Ovary (tissue), 9 donors: ENCODE data around the gene LETM1. TPM values are rescaled to one million over a fixed set of nuclear protein-coding genes. Genes with fewer than 3 reads are reported as not detected.

Experiments
- DNase-seq, 5 donors: peaks; one replicate each; pipeline ENCODE4 v3.0.0-alpha.2; 2019 to 2020
- H3K27ac ChIP-seq, 2 donors: fragments of 200-600 bp; one replicate each; pipeline versions ENCODE4 v1.5.1 to v1.8.0; 2019 to 2022
- H3K27me3 ChIP-seq: fragments of 200-600 bp; one replicate; pipeline ENCODE4 v1.8.0; 2022
- H3K36me3 ChIP-seq: fragments of 200-600 bp; sonication (generic); one replicate; pipeline ENCODE4 v1.5.1; 2019
- H3K4me1 ChIP-seq: one replicate; pipeline ENCODE4 v1.8.1; 2013; ENCODE audit warnings: mild to moderate bottlenecking, moderate library complexity; ENCODE audit not compliant: insufficient read depth
- H3K4me3 ChIP-seq: fragments of 200-600 bp; sonication (generic); one replicate; pipeline ENCODE4 v1.5.1; 2017
- H3K9me3 ChIP-seq, 2 donors: fragments of 200-600 bp in 1 of 2; sonication (generic) in 1 of 2; one replicate each; pipeline versions ENCODE4 v1.5.1 to v1.8.1; 2013 to 2019; ENCODE audit warnings: mild to moderate bottlenecking in 1 of 2, moderate library complexity in 1 of 2
- CTCF ChIP-seq, 3 donors: fragments of 450-650 bp in 2 of 3; fragments of 200-600 bp in 1 of 3; IDR thresholded peaks; one replicate each; pipeline versions ENCODE4 v1.5.1 to v1.8.0; 2016 to 2022; ENCODE audit warnings: antibody characterized with exemption in 3 of 3, mild to moderate bottlenecking in 1 of 3
- EP300 ChIP-seq: sonication (generic); formaldehyde crosslinking; IDR thresholded peaks from one replicate; pipeline ENCODE4 v1.6.1; 2017; ENCODE audit warnings: antibody characterized with exemption
- POLR2A ChIP-seq: fragments of 450-650 bp; IDR thresholded peaks from one replicate; pipeline ENCODE4 v1.6.1; 2017; ENCODE audit warnings: antibody characterized with exemption, mild to moderate bottlenecking, moderate library complexity
- WGBS, 3 donors: extraction: QIAGEN DNeasy Blood & Tissue Kit in 1 of 3; methylation state at CpG; one replicate each; pipeline versions ENCODE4 v1.1.5 to v1.1.7; 2013 to 2017; 5-methylcytosine and 5-hydroxymethylcytosine counted together
- intact Hi-C, 4 donors: fragments of 100-400 bp; cut with DNase I; formaldehyde crosslinking; loops; one replicate each; pipeline versions ENCODE4 v1.11.0 to v1.15.1; 2022 to 2023
- polyA plus RNA-seq, 2 donors: library from polyadenylated mRNA; stranded (reverse); fragments of 200-250 nt in 1 of 2; fragments of 350-450 nt in 1 of 2; fragmentation: Illumina TruSeq in 1 of 2; extraction: RNeasy Lipid Tissue Mini Kit (QIAGEN cat#74804) in 1 of 2; gene quantifications; one replicate each; pipeline ENCODE4 v1.2.3, GENCODE V29; 2013 to 2014
- total RNA-seq, 7 donors: library from RNA; depleted of rRNA in 2 of 7; stranded (reverse); fragments of >200 nt in 2 of 7; fragmentation: NEBNext Ultra II Directional in 3 of 7; extraction: Animal tissue kit (Norgen Biotek cat#: 25700) in 3 of 7; gene quantifications; one replicate each; pipeline versions ENCODE4 v1.1.0 to v1.2.4, GENCODE V29; 2016 to 2023
- donor health status: DM: no; HTN: no; CAD: no; lungs with moderate emphysema.
- donor health status: DM: no; HTN: no; CAD: no.
- donor health status: Bipolar disorder and iron deficiency.
- donor health status: DM: yes; HTN: yes; CAD: no.
- donor health status: DM: no; HTN: no; CAD: no.
- donor health status: DM: yes; HTN: yes; CAD: no.

LETM1 gene
- total and polyA plus RNA-seq, 9 donors, result 9.3 to 43.6 (median 30.5) TPM

- H3K9me3 ChIP-seq, result no peaks in the 10 kb centered on the region
- H3K36me3 ChIP-seq, result no peaks in the 10 kb centered on the region
- no peak for DNase-seq
- no peaks in the 10 kb centered on the region for H3K4me1 ChIP-seq
- intact Hi-C loops, result loop anchor here in 1 of 4 donors (5.0 kb wide), 1 partner anchor 59 kb away; no protein-coding TSS in a partner anchor
- TF ChIP-seq POLR2A, result no peak
- no peak for TF ChIP-seq CTCF (IDR thresholded peaks at IDR 0.05)
- no peak for TF ChIP-seq EP300
- H3K27me3 ChIP-seq, result no peaks in the 10 kb centered on the region
- WGBS, 3 donors, result 75 to 85% (median 80%) methylated on average over 36 to 41 of the region's 41 CpGs
- H3K4me3 ChIP-seq, result no peak overlapping the region
- H3K27ac ChIP-seq, result no peak overlapping the region
Observed at GRCh38 chr4:1806596-1807331, 49.2 kb downstream of the LETM1 start.

GRCh38 chr4:1806223-1806564, 49.8 kb downstream of the LETM1 start:
- Histone ChIP-seq H3K27ac (no peak overlapping the region), H3K4me1 (no peaks in the 10 kb centered on the region), H3K27me3 (no peaks in the 10 kb centered on the region), H3K4me3 (no peak overlapping the region), H3K36me3 (no peaks in the 10 kb centered on the region), H3K9me3 (no peaks in the 10 kb centered on the region)
- intact Hi-C loops, result loop anchor here in 1 of 4 donors (5.0 kb wide), 1 partner anchor 59 kb away; no protein-coding TSS in a partner anchor
- no peak for TF ChIP-seq POLR2A
- no peak for TF ChIP-seq EP300
- TF ChIP-seq CTCF (IDR thresholded peaks at IDR 0.05), result no peak
- 84 to 90% (median 88%) methylated on average over 9 to 11 of the region's 11 CpGs for WGBS, 3 donors
- DNase-seq, result no peak

GRCh38 chr4:1805493-1806222, 50.3 kb downstream of the LETM1 start:
- intact Hi-C loops, result loop anchor here in 1 of 4 donors (5.0 kb wide), 1 partner anchor 58 kb away; no protein-coding TSS in a partner anchor
- no peaks in the 10 kb centered on the region for H3K9me3 ChIP-seq
- no peak for DNase-seq
- no peak overlapping the region for H3K27ac ChIP-seq
- no peaks in the 10 kb centered on the region for H3K27me3 ChIP-seq
- no peaks in the 10 kb centered on the region for H3K4me1 ChIP-seq
- no peaks in the 10 kb centered on the region for H3K36me3 ChIP-seq
- TF ChIP-seq CTCF (IDR thresholded peaks at IDR 0.05), result no peak
- no peak for TF ChIP-seq EP300
- no peak for TF ChIP-seq POLR2A
- 88 to 90% (median 90%) methylated on average over 47 of the region's 47 CpGs for WGBS, 3 donors
- no peak overlapping the region for H3K4me3 ChIP-seq

GRCh38 chr4:1804638-1805492, 51.1 kb downstream of the LETM1 start:
- no peak overlapping the region for H3K4me3 ChIP-seq
- intact Hi-C loops, result loop anchor here in 1 of 4 donors (5.0 kb wide), 1 partner anchor 58 kb away; no protein-coding TSS in a partner anchor
- H3K27ac ChIP-seq, result no peak overlapping the region
- H3K27me3 ChIP-seq, result no peaks in the 10 kb centered on the region
- no peak for DNase-seq
- no peaks in the 10 kb centered on the region for H3K9me3 ChIP-seq
- WGBS, 3 donors, result 83 to 86% (median 85%) methylated on average over 31 to 37 of the region's 37 CpGs
- no peaks in the 10 kb centered on the region for H3K4me1 ChIP-seq
- no peak for TF ChIP-seq POLR2A
- TF ChIP-seq EP300, result no peak
- TF ChIP-seq CTCF (IDR thresholded peaks at IDR 0.05), result no peak
- no peaks in the 10 kb centered on the region for H3K36me3 ChIP-seq
